Hair follicle dermal papilla cell (primary cell): ENCODE results near the gene ABHD4. TPM values are rescaled to one million over a fixed set of nuclear protein-coding genes. Genes with fewer than 3 reads are reported as not detected.

Experiments
- total RNA-seq: library from RNA; depleted of rRNA; stranded (reverse); fragments of >200 nt; gene quantifications from 2 replicates; pipeline ENCODE4 v1.2.3, GENCODE V29; 2012

The ABHD4 gene, protein sequence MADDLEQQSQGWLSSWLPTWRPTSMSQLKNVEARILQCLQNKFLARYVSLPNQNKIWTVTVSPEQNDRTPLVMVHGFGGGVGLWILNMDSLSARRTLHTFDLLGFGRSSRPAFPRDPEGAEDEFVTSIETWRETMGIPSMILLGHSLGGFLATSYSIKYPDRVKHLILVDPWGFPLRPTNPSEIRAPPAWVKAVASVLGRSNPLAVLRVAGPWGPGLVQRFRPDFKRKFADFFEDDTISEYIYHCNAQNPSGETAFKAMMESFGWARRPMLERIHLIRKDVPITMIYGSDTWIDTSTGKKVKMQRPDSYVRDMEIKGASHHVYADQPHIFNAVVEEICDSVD
- total RNA-seq = 23.0 and 25.4 TPM in 2 replicates

DNA sequence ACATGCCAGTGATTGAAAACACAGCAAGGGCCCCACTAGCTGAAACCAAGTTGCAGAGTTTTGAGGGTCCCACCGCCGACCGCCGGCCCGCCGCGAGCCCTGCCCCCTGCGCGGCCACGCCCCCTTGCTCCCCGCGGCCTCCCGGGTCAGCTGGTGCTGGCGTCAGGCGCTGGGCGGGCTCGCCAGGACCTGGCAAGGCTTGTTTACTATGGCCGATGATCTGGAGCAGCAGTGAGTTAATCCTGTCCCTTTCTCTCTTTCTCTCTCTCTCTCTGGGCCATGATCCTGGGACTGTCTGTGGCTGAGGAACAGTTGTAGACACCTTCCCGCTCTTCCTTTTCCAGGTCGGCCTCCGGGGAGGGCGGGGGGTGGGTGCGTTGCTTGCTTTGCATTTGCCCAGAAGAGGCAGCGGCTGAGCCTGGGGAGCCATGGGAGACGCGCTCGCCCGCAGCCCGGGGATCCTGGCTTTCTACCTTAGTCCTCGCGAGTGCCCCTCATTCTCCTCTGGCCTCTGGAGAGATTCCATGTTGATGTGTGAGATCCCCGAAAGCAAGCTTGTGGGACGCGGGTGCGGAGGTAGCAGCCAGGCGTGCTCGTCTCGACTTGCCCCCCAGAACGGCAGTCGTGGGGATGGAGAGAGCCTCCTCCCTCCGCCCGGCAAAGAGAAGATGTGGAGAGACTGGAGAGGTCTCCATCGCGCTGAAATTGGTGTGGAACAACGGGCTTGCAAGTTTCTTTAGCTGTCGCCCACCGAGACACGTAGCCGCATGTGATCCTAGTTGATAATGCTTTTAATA is at the start of gene ABHD4:
Gene ABHD4, plus strand, starts transcription at position 202 of the 797 bp plus-strand sequence. Its CDS starts 7 bp downstream, at position 209.

DNA sequence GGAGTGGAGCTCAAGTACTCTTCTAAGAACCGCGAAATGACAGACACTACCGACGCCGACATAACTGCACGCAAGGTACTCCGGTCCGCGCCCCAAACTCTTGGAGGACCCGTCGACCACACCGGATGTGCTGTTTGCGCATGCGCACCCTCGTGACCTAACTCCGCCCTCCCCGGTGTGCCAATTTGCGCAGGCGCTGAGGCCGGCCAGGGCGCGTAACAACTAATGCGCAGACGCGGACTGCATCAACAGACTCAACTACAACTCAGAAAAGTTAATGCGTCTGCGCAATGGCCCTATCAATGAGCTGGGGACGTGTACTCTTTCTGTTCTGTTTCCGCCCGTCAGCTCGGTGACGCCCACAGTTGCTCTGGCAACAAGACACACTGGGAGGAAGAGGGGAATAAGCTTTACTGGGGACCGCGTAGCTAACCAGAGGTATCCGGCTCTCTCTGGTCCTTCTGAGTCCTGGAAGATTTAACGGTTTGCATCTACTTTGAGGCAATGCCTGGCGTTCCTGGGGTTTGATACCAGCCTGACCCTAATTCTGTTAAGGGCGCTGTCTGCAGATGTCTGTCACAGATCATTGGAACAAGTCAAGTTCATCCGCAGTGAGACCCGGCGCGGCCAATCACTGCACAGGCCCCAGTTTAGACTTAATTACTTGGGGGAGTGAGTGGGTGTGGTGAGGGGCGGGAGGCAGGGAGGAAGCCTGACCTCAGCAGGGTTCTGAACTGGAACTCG is 8.8 kb upstream of the ABHD4 start, which contains the start of gene DAD1:
Gene DAD1, minus strand, starts transcription at position 129 of the 744 bp plus-strand sequence. Its CDS starts 67 bp downstream, at position 62.

DNA sequence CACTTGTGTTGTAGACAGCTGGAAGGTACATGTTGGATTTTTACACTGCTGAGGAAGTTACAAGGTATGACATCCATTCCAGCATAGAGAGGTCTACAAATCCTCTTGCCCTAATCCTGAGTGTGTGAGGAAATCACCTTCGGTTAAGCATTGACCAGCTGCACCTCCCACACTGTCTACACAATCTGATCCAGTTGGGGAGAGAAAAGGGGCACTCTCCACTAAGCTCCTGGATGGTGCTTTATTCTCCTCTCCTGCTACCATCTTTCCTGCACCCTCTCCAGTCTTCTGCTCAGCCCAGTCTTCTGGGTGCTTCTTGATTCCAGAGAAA is 46.2 kb downstream of the ABHD4 start, which contains the start of gene OR6J1:
Gene OR6J1, minus strand, starts transcription at position 48 of the 331 bp plus-strand sequence. CDS start 9,541 bp downstream, outside the sequence.

Other genes with a start within 250 kb of the ABHD4 start
- gene DAD1, start 9.1 kb upstream of the ABHD4 start, total RNA-seq = 172 and 225 TPM in 2 replicates
- not detected in 2 replicates for gene OR6J1, start 46.1 kb downstream of the ABHD4 start, total RNA-seq
- 52.1 and 56.8 TPM in 2 replicates for gene OXA1L, start 168.4 kb downstream of the ABHD4 start, total RNA-seq
- 6.7 and 10.2 TPM in 2 replicates for gene SLC7A7, start 217.1 kb downstream of the ABHD4 start, total RNA-seq
- 19.7 and 22.7 TPM in 2 replicates for gene MRPL52, start 231.6 kb downstream of the ABHD4 start, total RNA-seq
- 612 and 680 TPM in 2 replicates for gene MMP14, start 238.3 kb downstream of the ABHD4 start, total RNA-seq